OCI-LY7 (cell line): Measurements from ENCODE around the gene TTLL10. TPM values are rescaled to one million over a fixed set of nuclear protein-coding genes. Genes with fewer than 3 reads are reported as not detected.

Experiments used
- BruUV-seq: library from RNA; stranded (reverse); fragments of 400-500 nt; replicated peaks from 2 replicates; lab custom pipeline; 2021; lab: Mats Ljungman, UMichigan
- CTCF ChIA-PET: fragments of 300-600 bp; sonication (Branson Sonifier 250); formaldehyde crosslinking; loops from one replicate; lab custom pipeline; 2022; ENCODE audit warnings: antibody characterized with exemption; ENCODE audit not compliant: unreplicated experiment; lab: Charles Lee
- POLR2A ChIA-PET: fragments of 300-600 bp; sonication (Branson Sonifier 250); formaldehyde crosslinking; loops from one replicate; lab custom pipeline; 2022; ENCODE audit warnings: antibody characterized with exemption; lab: Charles Lee
- DNase-seq: peaks from one replicate; pipeline ENCODE4 v3.0.0-alpha.2; 2015; ENCODE audit warnings: low spot score
- H2AFZ ChIP-seq: fragments of 200-600 bp; sonication (generic), shearing (Covaris generic); 2 replicates; pipeline ENCODE4 v1.6.1; 2014; ENCODE audit warnings: mild to moderate bottlenecking, antibody characterized with exemption, low read length, moderate library complexity
- H3K27ac ChIP-seq: fragments of 200-600 bp; sonication (generic); 2 replicates; pipeline ENCODE4 v1.5.1; 2014; ENCODE audit warnings: mixed run types, low read depth, mild to moderate bottlenecking, moderate library complexity, low read length, inconsistent platforms; ENCODE audit not compliant: poor library complexity, severe bottlenecking
- H3K36me3 ChIP-seq: fragments of 200-600 bp; sonication (generic); 2 replicates; pipeline ENCODE4 v1.6.1; 2014; ENCODE audit warnings: mild to moderate bottlenecking, antibody characterized with exemption, low read length, moderate library complexity, mixed read lengths; ENCODE audit not compliant: insufficient read depth
- H3K4me1 ChIP-seq: fragments of 200-600 bp; sonication (generic); 2 replicates; pipeline ENCODE4 v1.5.1; 2014; ENCODE audit warnings: mild to moderate bottlenecking, low read length; ENCODE audit not compliant: insufficient read depth, poor library complexity, severe bottlenecking
- H3K4me2 ChIP-seq: fragments of 200-600 bp; sonication (generic); 2 replicates; pipeline ENCODE4 v1.6.1; 2014; ENCODE audit warnings: mild to moderate bottlenecking, low read length
- H3K4me3 ChIP-seq: fragments of 200-600 bp; sonication (generic); 2 replicates; pipeline ENCODE4 v1.5.1; 2014; ENCODE audit warnings: mild to moderate bottlenecking, low read depth, low read length; ENCODE audit not compliant: poor library complexity, severe bottlenecking
- H3K79me2 ChIP-seq: fragments of 200-600 bp; sonication (generic); 2 replicates; pipeline ENCODE4 v1.6.1; 2016; ENCODE audit warnings: low read depth, mild to moderate bottlenecking, low read length, moderate library complexity, mixed read lengths; ENCODE audit not compliant: insufficient read depth
- H3K9me2 ChIP-seq: fragments of 200-600 bp; sonication (generic); 2 replicates; pipeline ENCODE4 v1.6.1; 2016; ENCODE audit warnings: mild to moderate bottlenecking, low read length, mixed read lengths; ENCODE audit not compliant: insufficient read depth
- H3K9me3 ChIP-seq: fragments of 200-600 bp; sonication (generic); 2 replicates; pipeline ENCODE4 v1.6.1; 2014; ENCODE audit warnings: mild to moderate bottlenecking, mixed run types, low read length, mixed read lengths
- H4K20me1 ChIP-seq: fragments of 200-600 bp; sonication (generic); 2 replicates; pipeline ENCODE4 v1.6.1; 2014; ENCODE audit warnings: mild to moderate bottlenecking, antibody characterized with exemption, low read length, moderate library complexity, mixed read lengths; ENCODE audit not compliant: insufficient read depth
- EZH2phosphoT487 ChIP-seq: fragments of 200-600 bp; sonication (generic); IDR thresholded peaks from 2 replicates; pipeline ENCODE4 v1.6.1; 2018; ENCODE audit warnings: low read depth, borderline replicate concordance, mild to moderate bottlenecking, mixed run types, antibody characterized with exemption, low read length, moderate library complexity, mixed read lengths
- intact Hi-C: fragments of 100-400 bp; cut with micrococcal nuclease; formaldehyde crosslinking; loops from one replicate; pipeline ENCODE4 v1.10.0; 2022; ENCODE audit not compliant: unreplicated experiment
- total RNA-seq, 2 experiments: library from RNA; depleted of rRNA in 1 of 2; stranded (reverse); fragments of >200 nt in 1 of 2; shearing (Covaris generic) in 1 of 2; gene quantifications; 2 replicates each; pipeline ENCODE4 v1.2.3, GENCODE V29; 2014 to 2022
- TF ChIP-seq, protein P1 (sequence below): fragments of 200-600 bp; sonication (generic); conservative IDR thresholded peaks from 2 replicates; pipeline ENCODE4 v1.5.1; 2014; ENCODE audit warnings: mild to moderate bottlenecking, antibody characterized with exemption, low read length, moderate library complexity, mixed read lengths

The TTLL10 gene
- total RNA-seq, 2 experiments from 2014 or later = not detected

DNA sequence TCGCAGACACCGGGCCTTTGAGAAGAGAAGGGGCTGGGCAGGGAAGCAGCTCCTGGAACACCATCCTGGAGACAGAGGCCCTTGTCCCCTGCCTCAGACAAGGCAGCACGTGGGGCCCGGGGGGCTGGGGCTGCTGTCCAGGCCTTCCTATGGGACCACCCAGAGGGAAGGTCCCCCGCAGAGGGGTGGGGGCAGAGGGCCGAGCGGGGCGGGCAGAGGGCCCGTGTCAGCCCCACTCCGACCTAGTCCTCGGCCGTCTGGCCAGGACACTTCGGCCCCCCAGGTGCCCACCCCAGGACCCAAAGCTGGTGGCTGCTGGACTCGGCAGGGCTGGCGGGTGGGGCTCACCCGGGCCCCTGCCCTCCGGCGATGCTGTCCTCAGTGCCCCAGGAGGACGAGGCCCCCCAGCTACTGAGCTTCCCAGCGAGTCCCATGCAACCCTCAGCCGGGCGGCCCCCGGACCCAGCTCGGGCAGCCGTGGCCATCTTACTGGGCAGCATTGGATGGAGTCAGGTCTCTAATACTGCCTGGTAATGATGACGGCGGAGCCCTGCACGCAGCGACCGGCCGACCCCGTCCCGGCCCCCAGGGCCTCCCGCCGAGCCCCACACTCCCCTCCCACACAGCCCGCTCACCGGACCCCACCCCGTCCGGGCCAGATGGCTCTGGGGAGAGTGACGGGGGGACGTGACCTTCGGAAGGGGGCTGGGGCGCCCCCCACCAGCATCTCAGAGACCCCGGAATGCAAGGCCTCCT lies 6.9 kb upstream of the TTLL10 start:
- Histone ChIP-seq H3K79me2 (no peaks in the 10 kb centered on the region), H2AFZ (no peak overlapping the region), H3K4me2 (no peak overlapping the region), H4K20me1 (no peaks in the 10 kb centered on the region), H3K9me2 (no peaks in the 10 kb centered on the region), H3K4me3 (no peak overlapping the region), H3K36me3 (no peaks in the 10 kb centered on the region), H3K9me3 (no peaks in the 10 kb centered on the region), H3K4me1 (no peaks in the 10 kb centered on the region), H3K27ac (no peak overlapping the region)
- no peak for DNase-seq
- intact Hi-C loops = no loop called here
- no TSS peak for BruUV-seq
- POLR2A ChIA-PET = no interaction called here
- CTCF ChIA-PET = no interaction called here
- no peak for TF ChIP-seq EZH2phosphoT487
- TF ChIP-seq, protein P1, sequence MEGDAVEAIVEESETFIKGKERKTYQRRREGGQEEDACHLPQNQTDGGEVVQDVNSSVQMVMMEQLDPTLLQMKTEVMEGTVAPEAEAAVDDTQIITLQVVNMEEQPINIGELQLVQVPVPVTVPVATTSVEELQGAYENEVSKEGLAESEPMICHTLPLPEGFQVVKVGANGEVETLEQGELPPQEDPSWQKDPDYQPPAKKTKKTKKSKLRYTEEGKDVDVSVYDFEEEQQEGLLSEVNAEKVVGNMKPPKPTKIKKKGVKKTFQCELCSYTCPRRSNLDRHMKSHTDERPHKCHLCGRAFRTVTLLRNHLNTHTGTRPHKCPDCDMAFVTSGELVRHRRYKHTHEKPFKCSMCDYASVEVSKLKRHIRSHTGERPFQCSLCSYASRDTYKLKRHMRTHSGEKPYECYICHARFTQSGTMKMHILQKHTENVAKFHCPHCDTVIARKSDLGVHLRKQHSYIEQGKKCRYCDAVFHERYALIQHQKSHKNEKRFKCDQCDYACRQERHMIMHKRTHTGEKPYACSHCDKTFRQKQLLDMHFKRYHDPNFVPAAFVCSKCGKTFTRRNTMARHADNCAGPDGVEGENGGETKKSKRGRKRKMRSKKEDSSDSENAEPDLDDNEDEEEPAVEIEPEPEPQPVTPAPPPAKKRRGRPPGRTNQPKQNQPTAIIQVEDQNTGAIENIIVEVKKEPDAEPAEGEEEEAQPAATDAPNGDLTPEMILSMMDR = no peak

DNA sequence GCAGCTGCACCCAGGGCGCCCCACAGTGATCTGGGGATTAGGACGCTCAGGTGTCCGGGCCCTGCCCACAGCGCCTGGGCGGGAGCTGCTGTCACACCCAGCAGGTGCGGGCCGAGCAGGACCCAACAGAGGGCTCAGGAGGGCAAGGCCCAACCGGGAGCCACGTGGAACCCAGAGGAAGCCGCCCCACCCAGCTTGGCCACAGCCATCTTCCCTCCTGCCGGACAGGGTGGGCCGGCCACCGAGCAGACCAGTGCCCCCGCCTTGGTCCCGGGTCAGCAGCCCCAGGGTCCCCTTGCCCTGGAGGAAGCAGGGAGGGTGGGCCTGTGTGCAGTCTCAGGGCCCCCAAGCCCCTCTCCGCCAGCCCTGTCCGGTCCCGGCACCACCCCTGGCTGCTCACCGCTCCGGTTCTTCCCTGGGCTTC lies 6.3 kb upstream of the TTLL10 start:
- BruUV-seq = no TSS peak
- H3K4me3 ChIP-seq = no peak overlapping the region
- no peaks in the 10 kb centered on the region for H3K9me3 ChIP-seq
- H4K20me1 ChIP-seq = no peaks in the 10 kb centered on the region
- TF ChIP-seq, protein P1 = no peak
- TF ChIP-seq EZH2phosphoT487 = no peak
- intact Hi-C loops = no loop called here
- no peaks in the 10 kb centered on the region for H3K9me2 ChIP-seq
- no peaks in the 10 kb centered on the region for H3K36me3 ChIP-seq
- H3K4me2 ChIP-seq = no peak overlapping the region
- no peaks in the 10 kb centered on the region for H3K79me2 ChIP-seq
- H2AFZ ChIP-seq = no peak overlapping the region
- no peaks in the 10 kb centered on the region for H3K4me1 ChIP-seq
- CTCF ChIA-PET = no interaction called here
- no peak overlapping the region for H3K27ac ChIP-seq
- POLR2A ChIA-PET = no interaction called here
- no peak for DNase-seq

DNA sequence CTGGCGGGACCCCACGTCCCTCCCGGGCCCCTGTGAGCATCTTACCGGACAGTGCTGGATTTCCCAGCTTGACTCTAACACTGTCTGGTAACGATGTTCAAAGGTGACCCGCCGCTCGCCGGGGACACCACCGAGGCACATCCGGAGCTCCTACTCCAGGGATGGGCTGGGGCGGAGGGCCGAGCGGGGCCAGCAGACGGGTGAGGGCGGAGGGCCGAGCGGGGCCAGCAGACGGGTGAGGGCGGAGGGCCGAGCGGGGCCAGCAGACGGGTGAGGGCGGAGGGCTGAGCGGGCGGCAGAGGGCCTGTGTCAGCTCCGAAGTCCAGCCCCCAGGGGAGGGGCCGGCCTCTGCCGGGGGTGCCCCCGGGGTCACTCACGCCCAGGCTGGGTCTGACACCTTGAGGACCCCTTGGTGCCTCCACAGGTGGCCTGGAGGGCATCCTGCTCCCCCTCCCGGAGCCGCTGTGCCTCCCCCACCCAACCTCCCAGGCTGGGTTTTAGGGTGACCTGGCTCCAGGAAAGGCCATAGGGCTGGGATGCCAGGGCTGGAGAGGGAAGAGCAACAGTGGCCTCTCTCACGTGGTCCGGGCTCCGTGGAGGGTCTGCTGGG lies 5.7 kb upstream of the TTLL10 start:
- no peak overlapping the region for H3K4me2 ChIP-seq
- H3K4me1 ChIP-seq = no peaks in the 10 kb centered on the region
- TF ChIP-seq EZH2phosphoT487 = no peak
- TF ChIP-seq, protein P1 = no peak
- H3K4me3 ChIP-seq = no peak overlapping the region
- CTCF ChIA-PET = no interaction called here
- POLR2A ChIA-PET = no interaction called here
- BruUV-seq = no TSS peak
- no peaks in the 10 kb centered on the region for H3K9me3 ChIP-seq
- H3K79me2 ChIP-seq = no peaks in the 10 kb centered on the region
- no peaks in the 10 kb centered on the region for H4K20me1 ChIP-seq
- H3K9me2 ChIP-seq = no peaks in the 10 kb centered on the region
- H3K27ac ChIP-seq = no peak overlapping the region
- intact Hi-C loops = no loop called here
- no peak overlapping the region for H2AFZ ChIP-seq
- H3K36me3 ChIP-seq = no peaks in the 10 kb centered on the region
- no peak for DNase-seq
